ENCODE results near the gene ELF5.

DNA sequence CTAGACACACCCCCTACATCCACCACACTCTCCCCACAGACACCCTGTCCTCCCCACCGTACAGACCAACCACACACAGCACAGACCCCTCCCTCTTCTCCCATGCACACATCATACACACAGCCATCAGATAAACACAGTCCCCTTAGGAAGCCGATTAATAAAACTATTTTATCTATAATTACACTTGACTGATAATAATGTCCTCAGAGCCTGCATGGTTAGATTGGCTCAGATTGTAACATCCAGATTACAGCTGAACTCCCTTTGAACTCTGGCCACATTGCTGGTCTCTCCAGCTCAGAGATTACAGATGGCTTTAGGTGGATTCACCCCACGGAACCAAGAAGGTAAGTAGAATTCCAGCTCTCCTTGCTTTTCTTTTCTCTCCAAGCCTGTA is 9.5 kb upstream of the ELF5 start:
- TF ChIP-seq, protein P1, sequence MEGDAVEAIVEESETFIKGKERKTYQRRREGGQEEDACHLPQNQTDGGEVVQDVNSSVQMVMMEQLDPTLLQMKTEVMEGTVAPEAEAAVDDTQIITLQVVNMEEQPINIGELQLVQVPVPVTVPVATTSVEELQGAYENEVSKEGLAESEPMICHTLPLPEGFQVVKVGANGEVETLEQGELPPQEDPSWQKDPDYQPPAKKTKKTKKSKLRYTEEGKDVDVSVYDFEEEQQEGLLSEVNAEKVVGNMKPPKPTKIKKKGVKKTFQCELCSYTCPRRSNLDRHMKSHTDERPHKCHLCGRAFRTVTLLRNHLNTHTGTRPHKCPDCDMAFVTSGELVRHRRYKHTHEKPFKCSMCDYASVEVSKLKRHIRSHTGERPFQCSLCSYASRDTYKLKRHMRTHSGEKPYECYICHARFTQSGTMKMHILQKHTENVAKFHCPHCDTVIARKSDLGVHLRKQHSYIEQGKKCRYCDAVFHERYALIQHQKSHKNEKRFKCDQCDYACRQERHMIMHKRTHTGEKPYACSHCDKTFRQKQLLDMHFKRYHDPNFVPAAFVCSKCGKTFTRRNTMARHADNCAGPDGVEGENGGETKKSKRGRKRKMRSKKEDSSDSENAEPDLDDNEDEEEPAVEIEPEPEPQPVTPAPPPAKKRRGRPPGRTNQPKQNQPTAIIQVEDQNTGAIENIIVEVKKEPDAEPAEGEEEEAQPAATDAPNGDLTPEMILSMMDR (conservative IDR thresholded peaks at IDR 0.05 in 1 of 2, IDR thresholded peaks at IDR 0.05 in 1 of 2; ENCODE audit: extremely low read depth in 1 of 2, insufficient read depth in 1 of 2, low read depth in 1 of 2, low read length in 2 of 2) = no peak
- no peak for TF ChIP-seq EZH2 (IDR thresholded peaks at IDR 0.05; ENCODE audit: borderline replicate concordance, low read length)
